ENCODE data around the gene SSBP2. TPM values are rescaled to one million over a fixed set of nuclear protein-coding genes. Genes with fewer than 3 reads are reported as not detected.
A peak's percentile ranks its signal among the peaks of the same experiment; 100 is the strongest.
"Not testable (repeated sequence)": the region's sequence is repeated elsewhere in the genome, so short reads cannot be mapped to it uniquely, and the experiment has no call there.

SSBP2 gene
- total RNA-seq, 1 donor from 2014 or later = 85.8 TPM

DNA sequence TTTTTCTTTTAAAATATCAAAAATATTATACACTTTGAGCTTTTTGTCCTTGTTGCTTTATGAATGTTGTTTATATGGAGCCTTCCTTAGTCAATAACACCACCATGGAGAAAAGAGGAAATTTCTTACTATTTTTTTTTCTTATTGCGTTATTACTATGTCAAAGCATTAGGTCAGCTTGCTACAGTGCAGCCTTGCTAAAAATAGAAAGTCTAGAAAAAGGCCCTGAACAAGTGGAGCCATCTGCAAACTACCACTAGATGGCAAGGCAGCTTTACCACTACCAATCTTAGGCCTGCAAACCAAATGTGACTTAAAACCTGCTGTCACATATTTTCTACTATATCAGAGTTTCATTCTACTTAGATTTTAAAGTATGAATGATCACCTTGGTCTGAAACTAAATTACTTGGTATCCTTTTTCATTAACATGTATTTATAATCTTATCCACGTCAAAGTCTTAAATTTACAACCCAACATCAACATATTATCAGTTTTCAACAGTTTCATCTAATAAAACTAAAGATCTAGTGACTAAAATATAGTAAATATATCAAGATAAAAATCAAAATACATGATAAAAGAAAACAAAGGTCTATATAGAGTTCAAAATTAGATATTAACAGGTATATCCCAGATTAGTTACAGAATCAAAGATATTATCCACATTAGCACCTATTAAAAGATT, 243.9 kb downstream of the SSBP2 start:
- TF ChIP-seq, protein P1, sequence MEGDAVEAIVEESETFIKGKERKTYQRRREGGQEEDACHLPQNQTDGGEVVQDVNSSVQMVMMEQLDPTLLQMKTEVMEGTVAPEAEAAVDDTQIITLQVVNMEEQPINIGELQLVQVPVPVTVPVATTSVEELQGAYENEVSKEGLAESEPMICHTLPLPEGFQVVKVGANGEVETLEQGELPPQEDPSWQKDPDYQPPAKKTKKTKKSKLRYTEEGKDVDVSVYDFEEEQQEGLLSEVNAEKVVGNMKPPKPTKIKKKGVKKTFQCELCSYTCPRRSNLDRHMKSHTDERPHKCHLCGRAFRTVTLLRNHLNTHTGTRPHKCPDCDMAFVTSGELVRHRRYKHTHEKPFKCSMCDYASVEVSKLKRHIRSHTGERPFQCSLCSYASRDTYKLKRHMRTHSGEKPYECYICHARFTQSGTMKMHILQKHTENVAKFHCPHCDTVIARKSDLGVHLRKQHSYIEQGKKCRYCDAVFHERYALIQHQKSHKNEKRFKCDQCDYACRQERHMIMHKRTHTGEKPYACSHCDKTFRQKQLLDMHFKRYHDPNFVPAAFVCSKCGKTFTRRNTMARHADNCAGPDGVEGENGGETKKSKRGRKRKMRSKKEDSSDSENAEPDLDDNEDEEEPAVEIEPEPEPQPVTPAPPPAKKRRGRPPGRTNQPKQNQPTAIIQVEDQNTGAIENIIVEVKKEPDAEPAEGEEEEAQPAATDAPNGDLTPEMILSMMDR (IDR thresholded peaks at IDR 0.05; ENCODE audit: unreplicated experiment) = peak; percentile 53
- DNase-seq (ENCODE audit: low spot score in 2 of 2, unreplicated experiment in 2 of 2) = no peak
- peaks cover 25% of the 10 kb centered on the region for H3K36me3 Mint-ChIP-seq
- no peak overlapping the region for H3K4me3 Mint-ChIP-seq
- peaks cover 12% of the 10 kb centered on the region for H3K9me3 Mint-ChIP-seq
- H3K27ac Mint-ChIP-seq = no peak overlapping the region
- H3K27me3 Mint-ChIP-seq (ENCODE audit: low read depth) = no peaks in the 10 kb centered on the region
- peaks cover 13% of the 10 kb centered on the region for H3K4me1 Mint-ChIP-seq

DNA sequence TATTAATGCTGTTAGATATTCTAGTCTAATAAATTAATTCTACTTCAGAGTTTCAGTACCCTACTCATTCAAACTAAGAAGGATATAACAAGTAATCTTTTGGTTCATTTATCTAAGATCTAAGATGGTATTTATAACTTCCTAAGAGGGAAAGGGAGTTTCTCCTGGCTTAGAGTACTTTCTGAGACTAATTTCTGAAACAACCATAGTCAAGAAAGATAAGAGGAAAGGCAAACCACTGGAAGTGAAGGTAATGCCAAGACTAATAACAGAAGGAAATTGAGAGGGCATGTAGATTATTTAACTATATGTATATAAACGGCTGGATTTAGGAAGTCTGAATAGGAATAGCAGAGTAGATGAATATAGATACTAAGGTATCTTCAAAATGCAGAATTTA, 244.5 kb downstream of the SSBP2 start:
- TF ChIP-seq, protein P1 (IDR thresholded peaks at IDR 0.05; ENCODE audit: unreplicated experiment) = no peak

DNA sequence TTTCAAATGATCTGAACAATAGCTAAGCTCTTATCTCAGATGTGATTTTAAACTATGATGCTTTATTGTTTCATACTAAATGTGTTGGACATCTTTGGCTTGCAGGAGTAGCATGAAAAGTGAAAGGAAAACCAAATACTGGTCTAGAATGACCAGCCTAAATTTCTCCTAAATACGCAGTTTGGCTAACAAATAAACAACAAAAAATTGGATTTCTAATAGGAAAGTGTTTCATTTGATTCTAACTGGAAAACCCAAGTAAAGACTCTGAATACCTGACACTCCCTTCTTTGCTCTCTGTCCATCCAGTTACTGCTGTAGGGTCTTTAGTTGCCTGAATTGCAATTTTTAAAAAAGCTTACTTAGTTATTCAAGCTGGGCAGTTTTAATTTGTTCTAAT, 245.2 kb downstream of the SSBP2 start:
- peaks cover 24% of the 10 kb centered on the region for H3K36me3 Mint-ChIP-seq
- no peak overlapping the region for H3K4me3 Mint-ChIP-seq
- TF ChIP-seq, protein P1 (IDR thresholded peaks at IDR 0.05; ENCODE audit: unreplicated experiment) = no peak
- no peaks in the 10 kb centered on the region for H3K27me3 Mint-ChIP-seq (ENCODE audit: low read depth)
- H3K27ac Mint-ChIP-seq = no peak overlapping the region
- no peak for DNase-seq (ENCODE audit: low spot score in 2 of 2, unreplicated experiment in 2 of 2)
- peaks cover 13% of the 10 kb centered on the region for H3K4me1 Mint-ChIP-seq
- peaks cover 15% of the 10 kb centered on the region for H3K9me3 Mint-ChIP-seq

More for the DNA sequence above, 244.5 kb downstream of the SSBP2 start:
- H3K4me3 Mint-ChIP-seq = no peak overlapping the region
- peaks cover 28% of the 10 kb centered on the region for H3K36me3 Mint-ChIP-seq
- H3K27ac Mint-ChIP-seq = peak overlapping the region; percentile 62
- peaks cover 15% of the 10 kb centered on the region for H3K9me3 Mint-ChIP-seq
- no peaks in the 10 kb centered on the region for H3K27me3 Mint-ChIP-seq (ENCODE audit: low read depth)
- H3K4me1 Mint-ChIP-seq = peaks cover 13% of the 10 kb centered on the region
- no peak for DNase-seq (ENCODE audit: low spot score in 2 of 2, unreplicated experiment in 2 of 2)

DNA sequence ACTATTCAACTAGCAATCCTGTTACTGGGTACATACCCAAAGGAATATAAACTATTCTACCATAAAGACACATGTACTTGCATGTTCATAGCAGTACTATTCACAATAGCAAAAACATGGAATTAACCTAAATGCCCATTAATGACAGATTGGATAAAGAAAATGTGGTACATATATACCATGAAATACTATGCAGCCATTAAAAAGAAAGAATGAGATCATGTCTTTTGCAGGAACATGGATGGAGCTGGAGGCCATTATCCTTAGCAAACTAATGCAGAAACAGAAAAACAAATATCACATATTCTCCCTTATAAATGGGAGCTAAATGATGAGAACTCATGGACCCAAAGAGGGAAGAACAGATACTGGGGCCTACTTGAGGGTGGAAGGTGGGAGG, 247.3 kb downstream of the SSBP2 start:
- Mint-ChIP-seq H3K36me3 (peaks cover 24% of the 10 kb centered on the region), H3K9me3 (peaks cover 15% of the 10 kb centered on the region), H3K4me1 (peaks cover 12% of the 10 kb centered on the region)
- not testable (repeated sequence) for H3K4me3 Mint-ChIP-seq; H3K27me3 Mint-ChIP-seq (ENCODE audit: low read depth); H3K27ac Mint-ChIP-seq; DNase-seq (ENCODE audit: low spot score in 2 of 2, unreplicated experiment in 2 of 2)

DNA sequence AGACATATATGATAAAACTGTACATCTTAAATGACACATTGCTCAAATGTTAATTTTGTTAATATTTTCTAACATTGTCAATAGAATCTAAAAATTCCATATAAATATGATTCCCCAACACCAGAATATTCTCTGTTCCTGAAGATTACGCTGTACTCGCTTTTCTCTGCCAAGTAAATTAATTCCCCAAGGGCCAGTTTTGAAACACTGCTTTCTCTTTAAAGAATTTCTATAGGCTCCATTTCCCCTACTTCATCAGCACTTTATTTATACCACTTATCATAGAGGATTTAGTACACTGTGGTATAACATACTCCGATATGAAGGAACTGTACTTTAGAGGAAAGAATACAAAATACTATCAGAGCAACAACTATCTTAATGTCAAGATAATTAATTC, 255.6 kb downstream of the SSBP2 start:
- peaks cover 9% of the 10 kb centered on the region for H3K36me3 Mint-ChIP-seq
- no peak for DNase-seq (ENCODE audit: low spot score in 2 of 2, unreplicated experiment in 2 of 2)
- H3K4me3 Mint-ChIP-seq = no peak overlapping the region
- TF ChIP-seq, protein P1 (IDR thresholded peaks at IDR 0.05; ENCODE audit: unreplicated experiment) = no peak
- H3K27me3 Mint-ChIP-seq (ENCODE audit: low read depth) = no peaks in the 10 kb centered on the region
- H3K27ac Mint-ChIP-seq = no peak overlapping the region
- H3K9me3 Mint-ChIP-seq = no peaks in the 10 kb centered on the region
- no peaks in the 10 kb centered on the region for H3K4me1 Mint-ChIP-seq

DNA sequence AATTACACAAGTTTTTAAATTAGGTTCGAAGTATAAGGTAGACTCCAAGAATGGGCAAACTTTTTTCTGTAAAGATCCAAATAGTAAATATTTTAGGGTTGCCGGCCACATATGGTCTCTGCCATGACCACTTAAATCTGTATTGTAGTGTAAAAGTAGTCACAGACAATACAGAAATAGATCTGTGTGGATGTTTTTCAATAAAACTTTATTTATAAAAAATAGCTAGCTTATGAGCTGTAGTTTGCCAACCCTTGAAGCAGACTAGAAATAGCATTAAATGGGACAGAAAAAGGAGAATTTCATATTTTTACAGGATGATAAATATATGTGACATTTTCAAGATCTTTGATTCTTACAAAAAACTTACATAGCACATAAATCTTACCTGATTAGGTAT, 262.0 kb downstream of the SSBP2 start:
- H3K4me3 Mint-ChIP-seq = no peak overlapping the region
- peaks cover 7% of the 10 kb centered on the region for H3K36me3 Mint-ChIP-seq
- H3K4me1 Mint-ChIP-seq = no peaks in the 10 kb centered on the region
- H3K9me3 Mint-ChIP-seq = no peaks in the 10 kb centered on the region
- TF ChIP-seq, protein P1 (IDR thresholded peaks at IDR 0.05; ENCODE audit: unreplicated experiment) = no peak
- H3K27me3 Mint-ChIP-seq (ENCODE audit: low read depth) = no peaks in the 10 kb centered on the region
- no peak overlapping the region for H3K27ac Mint-ChIP-seq
- DNase-seq (ENCODE audit: low spot score in 2 of 2, unreplicated experiment in 2 of 2) = no peak

All from mesothelial cell of epicardium (in vitro differentiated cells).